ENCODE results near the gene CCDC15.
"Not testable (repeated sequence)": the region's sequence is repeated elsewhere in the genome, so short reads cannot be mapped to it uniquely, and the experiment has no call there.

The CCDC15 gene

DNA sequence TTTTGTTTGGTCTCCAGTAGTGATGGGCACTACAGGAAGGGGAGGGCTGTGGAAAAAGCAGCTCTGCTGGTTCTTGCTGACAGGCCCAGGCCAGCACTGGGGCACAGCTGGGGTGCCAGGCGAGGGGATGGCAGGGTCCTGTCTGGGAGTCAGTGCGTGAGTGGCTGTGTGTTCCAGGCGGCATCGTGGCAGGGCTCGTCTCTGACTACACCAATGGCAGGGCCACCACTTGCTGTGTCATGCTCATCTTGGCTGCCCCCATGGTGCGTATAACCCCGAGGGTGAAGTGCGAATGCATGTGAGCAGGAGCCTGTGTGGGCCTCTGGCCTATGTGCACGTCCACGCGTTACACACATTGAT, 130.0 kb downstream of the CCDC15 start:
- Histone ChIP-seq H3K9me3 (ENCODE audit: control insufficient read depth, insufficient read depth, low read depth, low read length) (no peaks in the 10 kb centered on the region), H3K27ac (ENCODE audit: low read depth, low read length) (no peak overlapping the region), H3K9ac (ENCODE audit: low read length) (no peak overlapping the region), H3K4me3 (ENCODE audit: low read depth, low read length) (no peak overlapping the region), H3K36me3 (ENCODE audit: control insufficient read depth, insufficient read depth, low read length) (no peaks in the 10 kb centered on the region; the same call in 1 of the 2 replicates), H3K27me3 (ENCODE audit: control insufficient read depth, insufficient read depth, low read length) (no peaks in the 10 kb centered on the region), H3K4me1 (ENCODE audit: control insufficient read depth, insufficient read depth, low read length) (peaks cover 13% of the 10 kb centered on the region; the same call in 1 of the 2 replicates)

DNA sequence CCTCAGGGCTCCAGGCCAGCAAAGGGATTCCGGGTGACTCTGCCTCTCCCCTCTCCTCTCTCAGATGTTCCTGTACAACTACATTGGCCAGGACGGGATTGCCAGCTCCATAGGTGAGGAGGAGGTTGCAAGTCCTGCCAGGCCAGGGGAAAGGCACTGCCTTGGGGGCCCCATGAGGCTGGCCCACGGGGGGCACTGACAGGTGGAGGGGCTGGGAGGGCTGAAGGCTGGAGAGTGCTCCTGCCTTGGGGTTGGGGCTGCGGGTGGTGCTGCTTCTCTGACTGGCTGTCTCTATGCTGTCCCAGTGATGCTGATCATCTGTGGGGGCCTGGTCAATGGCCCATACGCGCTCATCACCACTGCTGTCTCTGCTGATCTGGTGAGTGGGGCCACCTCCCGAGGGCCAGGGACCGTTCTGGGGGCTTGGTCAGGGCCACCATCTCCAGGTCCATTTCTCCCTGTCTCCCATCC, 130.8 kb downstream of the CCDC15 start:
- Histone ChIP-seq H3K9ac (ENCODE audit: low read length) (no peak overlapping the region), H3K4me3 (ENCODE audit: low read depth, low read length) (no peak overlapping the region), H3K36me3 (ENCODE audit: control insufficient read depth, insufficient read depth, low read length) (no peaks in the 10 kb centered on the region; the same call in 1 of the 2 replicates), H3K27me3 (ENCODE audit: control insufficient read depth, insufficient read depth, low read length) (no peaks in the 10 kb centered on the region), H3K4me1 (ENCODE audit: control insufficient read depth, insufficient read depth, low read length) (peaks cover 13% of the 10 kb centered on the region; the same call in 1 of the 2 replicates), H3K27ac (ENCODE audit: low read depth, low read length) (no peak overlapping the region), H3K9me3 (ENCODE audit: control insufficient read depth, insufficient read depth, low read depth, low read length) (no peaks in the 10 kb centered on the region)

DNA sequence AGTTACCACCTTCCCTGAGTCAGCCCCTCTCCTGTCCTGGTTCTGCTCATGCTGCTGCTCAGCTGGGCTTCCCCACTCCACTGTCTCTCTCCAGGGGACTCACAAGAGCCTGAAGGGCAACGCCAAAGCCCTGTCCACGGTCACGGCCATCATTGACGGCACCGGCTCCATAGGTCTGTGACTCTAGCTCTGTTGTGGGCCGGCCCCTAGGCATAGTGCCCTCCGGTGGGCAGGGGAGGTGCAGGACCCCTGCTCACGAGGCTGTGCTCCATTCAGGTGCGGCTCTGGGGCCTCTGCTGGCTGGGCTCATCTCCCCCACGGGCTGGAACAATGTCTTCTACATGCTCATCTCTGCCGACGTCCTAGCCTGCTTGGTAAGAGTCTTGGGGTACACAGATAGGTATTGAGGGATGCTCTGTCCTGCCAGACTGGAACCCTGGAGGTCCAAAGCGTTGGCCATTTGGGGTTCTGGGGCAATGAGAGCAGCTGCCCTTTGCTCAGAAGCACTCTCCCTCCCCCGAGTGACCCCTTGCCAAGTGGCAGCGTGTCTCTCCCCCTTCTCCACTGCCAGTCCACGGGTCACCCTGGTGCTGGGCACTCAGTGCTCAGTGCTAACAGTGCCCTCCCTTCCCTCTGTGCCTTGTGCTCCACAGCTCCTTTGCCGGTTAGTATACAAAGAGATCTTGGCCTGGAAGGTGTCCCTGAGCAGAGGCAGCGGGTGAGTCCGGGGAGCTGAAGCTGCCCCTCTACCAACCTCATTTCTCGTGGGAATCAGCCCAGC, 131.5 kb downstream of the CCDC15 start:
- H3K9me3 ChIP-seq (ENCODE audit: control insufficient read depth, insufficient read depth, low read depth, low read length): no peaks in the 10 kb centered on the region

DNA sequence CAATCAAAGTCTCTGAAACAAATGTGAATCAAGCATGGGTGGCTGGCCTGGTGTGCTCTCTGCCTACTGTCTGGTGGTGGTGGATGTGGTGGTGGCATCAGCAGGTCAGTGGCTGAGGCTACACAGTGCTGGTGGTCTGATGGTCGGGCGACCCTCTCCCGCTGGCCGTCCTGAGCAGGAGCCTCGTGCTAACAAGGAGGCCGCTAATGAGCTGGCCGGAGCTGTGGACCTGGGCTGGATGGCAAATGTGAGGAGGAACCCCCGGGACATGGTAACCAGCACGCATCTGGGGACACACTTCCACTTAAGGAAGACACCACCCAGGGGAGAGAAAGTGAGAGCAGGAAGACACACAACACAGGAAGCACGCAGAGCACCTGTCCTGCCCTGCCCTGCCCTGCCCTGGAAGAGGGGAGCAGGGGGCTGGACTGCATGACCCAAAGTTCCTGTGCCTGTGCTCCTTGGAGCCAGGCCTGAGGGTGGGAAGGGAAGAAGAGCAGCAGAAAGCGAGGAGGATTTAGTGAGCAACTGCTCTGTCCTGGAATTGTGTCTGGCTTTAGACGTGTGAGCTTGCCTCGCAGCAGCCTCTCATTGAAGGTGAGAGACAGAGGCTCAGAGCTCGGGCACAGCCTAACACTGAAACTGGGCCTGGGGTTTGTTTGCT, 132.8 kb downstream of the CCDC15 start:
- Histone ChIP-seq H3K4me3 (ENCODE audit: low read depth, low read length) (no peak overlapping the region), H3K36me3 (ENCODE audit: control insufficient read depth, insufficient read depth, low read length) (no peaks in the 10 kb centered on the region; the same call in 1 of the 2 replicates), H3K9me3 (ENCODE audit: control insufficient read depth, insufficient read depth, low read depth, low read length) (no peaks in the 10 kb centered on the region), H3K4me1 (ENCODE audit: control insufficient read depth, insufficient read depth, low read length) (peaks cover 11% of the 10 kb centered on the region), H3K27me3 (ENCODE audit: control insufficient read depth, insufficient read depth, low read length) (no peaks in the 10 kb centered on the region), H3K27ac (ENCODE audit: low read depth, low read length) (no peak overlapping the region), H3K9ac (ENCODE audit: low read length) (no peak overlapping the region)

More for the DNA sequence above, 131.5 kb downstream of the CCDC15 start:
- H3K27me3 ChIP-seq (ENCODE audit: control insufficient read depth, insufficient read depth, low read length): no peaks in the 10 kb centered on the region
- no peaks in the 10 kb centered on the region; the same call in 1 of the 2 replicates for H3K36me3 ChIP-seq (ENCODE audit: control insufficient read depth, insufficient read depth, low read length)
- no peak overlapping the region for H3K9ac ChIP-seq (ENCODE audit: low read length)
- H3K4me3 ChIP-seq (ENCODE audit: low read depth, low read length): no peak overlapping the region
- no peak overlapping the region for H3K27ac ChIP-seq (ENCODE audit: low read depth, low read length)
- peaks cover 13% of the 10 kb centered on the region; the same call in 1 of the 2 replicates for H3K4me1 ChIP-seq (ENCODE audit: control insufficient read depth, insufficient read depth, low read length)

DNA sequence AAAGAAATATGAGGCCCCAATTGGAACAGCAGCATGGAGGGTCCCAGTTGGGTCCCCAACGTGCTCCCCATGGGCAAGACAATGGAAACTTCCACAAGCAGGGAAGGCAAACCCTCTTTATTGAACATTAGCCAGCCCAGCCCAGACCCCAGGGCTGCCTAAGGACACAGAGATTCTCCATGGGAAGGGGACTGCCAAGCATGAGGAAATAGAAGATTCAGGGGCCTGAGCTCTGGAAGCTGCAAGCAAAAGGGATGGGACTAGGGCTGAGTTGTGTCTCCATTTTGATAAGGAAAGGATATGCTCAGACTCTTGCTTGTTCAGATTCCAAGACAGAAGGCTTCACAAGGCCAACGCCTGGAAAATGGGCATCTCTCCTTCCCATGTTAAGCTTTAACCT, 134.1 kb downstream of the CCDC15 start:
- Histone ChIP-seq H3K4me3 (ENCODE audit: low read depth, low read length) (no peak overlapping the region), H3K4me1 (ENCODE audit: control insufficient read depth, insufficient read depth, low read length) (peaks cover 19% of the 10 kb centered on the region), H3K36me3 (ENCODE audit: control insufficient read depth, insufficient read depth, low read length) (no peaks in the 10 kb centered on the region; the same call in 1 of the 2 replicates), H3K27me3 (ENCODE audit: control insufficient read depth, insufficient read depth, low read length) (no peaks in the 10 kb centered on the region), H3K9ac (ENCODE audit: low read length) (no peak overlapping the region), H3K9me3 (ENCODE audit: control insufficient read depth, insufficient read depth, low read depth, low read length) (no peaks in the 10 kb centered on the region), H3K27ac (ENCODE audit: low read depth, low read length) (no peak overlapping the region)

DNA sequence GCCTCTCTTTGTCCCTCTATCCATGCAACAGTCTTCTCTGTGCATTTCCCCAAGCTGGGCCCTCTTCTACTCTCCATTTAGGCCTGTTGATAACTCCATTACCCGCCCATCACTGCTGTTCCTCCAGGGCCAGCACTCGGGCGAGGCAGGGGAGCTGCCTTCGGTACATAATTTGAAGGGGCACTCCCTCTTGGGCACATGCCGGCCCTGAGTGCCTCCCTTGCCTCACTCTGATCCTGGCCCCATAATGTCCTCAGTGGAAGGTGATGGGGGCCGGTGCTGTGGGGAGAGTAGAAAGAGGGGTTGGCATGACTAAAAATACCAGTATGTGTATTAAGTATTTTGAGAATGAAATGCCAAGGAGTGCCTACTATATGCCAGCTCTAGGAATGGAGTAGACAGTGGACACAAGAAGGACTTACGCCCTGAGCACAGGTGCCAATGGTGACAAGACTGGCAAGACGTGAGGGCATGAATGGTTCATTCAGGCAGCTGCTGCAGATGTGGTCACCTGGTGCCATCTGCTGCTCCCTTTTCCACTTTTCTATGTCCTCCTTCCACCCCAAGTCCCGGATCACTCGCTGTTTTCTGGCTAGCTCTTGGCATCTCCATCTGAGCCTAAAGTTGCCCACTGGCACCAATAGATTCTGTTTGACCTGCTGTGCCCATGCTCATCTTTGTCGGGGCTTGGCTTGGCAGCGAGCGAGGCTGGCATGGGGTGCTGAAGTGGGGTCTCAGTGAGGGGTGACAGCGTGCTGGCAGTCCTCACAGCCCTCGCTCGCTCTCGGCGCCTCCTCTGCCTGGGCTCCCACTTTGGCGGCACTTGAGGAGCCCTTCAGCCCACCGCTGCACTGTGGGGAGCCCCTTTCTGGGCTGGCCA, 134.8 kb downstream of the CCDC15 start:
- Histone ChIP-seq H3K27me3 (ENCODE audit: control insufficient read depth, insufficient read depth, low read length) (no peaks in the 10 kb centered on the region), H3K9me3 (ENCODE audit: control insufficient read depth, insufficient read depth, low read depth, low read length) (no peaks in the 10 kb centered on the region), H3K9ac (ENCODE audit: low read length) (no peak overlapping the region), H3K36me3 (ENCODE audit: control insufficient read depth, insufficient read depth, low read length) (no peaks in the 10 kb centered on the region; the same call in 1 of the 2 replicates), H3K4me1 (ENCODE audit: control insufficient read depth, insufficient read depth, low read length) (peaks cover 15% of the 10 kb centered on the region), H3K27ac (ENCODE audit: low read depth, low read length) (no peak overlapping the region), H3K4me3 (ENCODE audit: low read depth, low read length) (no peak overlapping the region)

DNA sequence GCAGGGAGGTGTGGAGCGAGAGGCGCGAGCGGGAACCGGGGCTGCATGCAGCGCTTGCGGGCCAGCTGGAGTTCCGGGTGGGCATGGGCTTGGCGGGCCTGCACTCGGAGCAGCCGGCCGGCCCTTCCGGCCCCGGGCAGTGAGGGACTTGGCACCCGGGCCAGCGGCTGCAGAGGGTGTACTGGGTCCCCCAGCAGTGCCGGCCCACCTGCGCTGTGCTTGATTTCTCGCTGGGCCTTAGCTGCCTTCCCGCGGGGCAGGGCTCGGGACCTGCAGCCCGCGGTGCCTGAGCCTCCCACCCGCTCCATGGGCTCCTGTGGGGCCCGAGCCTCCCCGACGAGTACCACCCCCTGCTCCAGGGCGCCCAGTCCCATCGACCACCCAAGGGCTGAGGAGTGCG, 135.5 kb downstream of the CCDC15 start:
- H3K9ac ChIP-seq (ENCODE audit: low read length); H3K36me3 ChIP-seq (ENCODE audit: control insufficient read depth, insufficient read depth, low read length); H3K9me3 ChIP-seq (ENCODE audit: control insufficient read depth, insufficient read depth, low read depth, low read length); H3K27me3 ChIP-seq (ENCODE audit: control insufficient read depth, insufficient read depth, low read length); H3K27ac ChIP-seq (ENCODE audit: low read depth, low read length); H3K4me3 ChIP-seq (ENCODE audit: low read depth, low read length): not testable (repeated sequence)
- H3K4me1 ChIP-seq (ENCODE audit: control insufficient read depth, insufficient read depth, low read length): peaks cover 15% of the 10 kb centered on the region

DNA sequence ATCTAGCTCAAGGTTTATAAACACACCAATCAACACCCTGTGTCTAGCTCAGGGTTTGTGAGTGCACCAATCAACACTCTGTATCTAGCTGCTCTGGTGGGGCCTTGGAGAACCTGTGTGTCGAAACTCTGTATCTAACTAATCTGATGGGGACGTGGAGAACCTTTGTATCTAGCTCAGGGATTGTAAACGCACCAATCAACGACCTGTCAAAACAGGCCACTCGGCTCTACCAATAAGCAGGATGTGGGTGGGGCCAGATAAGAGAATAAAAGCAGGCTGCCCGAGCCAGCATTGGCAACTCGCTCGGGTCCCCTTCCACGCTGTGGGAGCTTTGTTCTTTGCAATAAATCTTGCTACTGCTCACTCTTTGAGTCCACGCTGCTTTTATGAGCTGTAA, 136.1 kb downstream of the CCDC15 start:
- H3K9ac ChIP-seq (ENCODE audit: low read length); H3K27me3 ChIP-seq (ENCODE audit: control insufficient read depth, insufficient read depth, low read length); H3K4me3 ChIP-seq (ENCODE audit: low read depth, low read length); H3K27ac ChIP-seq (ENCODE audit: low read depth, low read length); H3K36me3 ChIP-seq (ENCODE audit: control insufficient read depth, insufficient read depth, low read length); H3K9me3 ChIP-seq (ENCODE audit: control insufficient read depth, insufficient read depth, low read depth, low read length): not testable (repeated sequence)
- peaks cover 15% of the 10 kb centered on the region for H3K4me1 ChIP-seq (ENCODE audit: control insufficient read depth, insufficient read depth, low read length)

DNA sequence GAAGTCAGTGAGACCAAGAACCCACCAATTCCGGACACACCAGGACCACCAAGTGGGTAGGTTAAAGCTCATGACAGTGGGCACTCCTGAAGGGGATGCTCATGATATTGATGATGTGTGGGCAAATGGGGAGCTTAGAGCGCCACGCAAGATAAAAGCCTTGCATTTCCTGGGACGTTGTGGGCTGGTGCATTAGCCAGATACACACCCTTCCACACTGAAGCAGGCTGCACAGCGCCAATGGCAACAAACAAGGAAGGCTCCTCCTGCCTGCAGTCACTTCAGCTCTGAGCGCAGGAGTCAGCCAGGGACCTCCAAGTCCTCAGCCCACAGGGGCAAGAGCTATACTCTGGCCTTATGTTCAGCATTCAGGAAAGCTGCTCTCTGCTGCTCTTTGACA, 136.8 kb downstream of the CCDC15 start:
- Histone ChIP-seq H3K36me3 (ENCODE audit: control insufficient read depth, insufficient read depth, low read length) (0 out of 2 replicates have a peak, but pooled peaks cover 1% of the 10 kb centered on the region), H3K27me3 (ENCODE audit: control insufficient read depth, insufficient read depth, low read length) (no peaks in the 10 kb centered on the region), H3K9ac (ENCODE audit: low read length) (no peak overlapping the region), H3K27ac (ENCODE audit: low read depth, low read length) (no peak overlapping the region), H3K9me3 (ENCODE audit: control insufficient read depth, insufficient read depth, low read depth, low read length) (no peaks in the 10 kb centered on the region), H3K4me3 (ENCODE audit: low read depth, low read length) (no peak overlapping the region), H3K4me1 (ENCODE audit: control insufficient read depth, insufficient read depth, low read length) (peaks cover 15% of the 10 kb centered on the region)

All from HUES6 (cell line).